ENCODE measurements around the gene SLC12A3.
A peak's percentile ranks its signal among the peaks of the same experiment; 100 is the strongest.
"Not testable (repeated sequence)": the region's sequence is repeated elsewhere in the genome, so short reads cannot be mapped to it uniquely, and the experiment has no call there.

Gene SLC12A3

GRCh38 chr16:56848029-56848936 is 16.7 kb upstream of the SLC12A3 start:
- DNase-seq = no peak

- DNase-seq = no peak
These were observed 15.9 kb upstream of the SLC12A3 start for GRCh38 chr16:56848955-56849689.

DNA sequence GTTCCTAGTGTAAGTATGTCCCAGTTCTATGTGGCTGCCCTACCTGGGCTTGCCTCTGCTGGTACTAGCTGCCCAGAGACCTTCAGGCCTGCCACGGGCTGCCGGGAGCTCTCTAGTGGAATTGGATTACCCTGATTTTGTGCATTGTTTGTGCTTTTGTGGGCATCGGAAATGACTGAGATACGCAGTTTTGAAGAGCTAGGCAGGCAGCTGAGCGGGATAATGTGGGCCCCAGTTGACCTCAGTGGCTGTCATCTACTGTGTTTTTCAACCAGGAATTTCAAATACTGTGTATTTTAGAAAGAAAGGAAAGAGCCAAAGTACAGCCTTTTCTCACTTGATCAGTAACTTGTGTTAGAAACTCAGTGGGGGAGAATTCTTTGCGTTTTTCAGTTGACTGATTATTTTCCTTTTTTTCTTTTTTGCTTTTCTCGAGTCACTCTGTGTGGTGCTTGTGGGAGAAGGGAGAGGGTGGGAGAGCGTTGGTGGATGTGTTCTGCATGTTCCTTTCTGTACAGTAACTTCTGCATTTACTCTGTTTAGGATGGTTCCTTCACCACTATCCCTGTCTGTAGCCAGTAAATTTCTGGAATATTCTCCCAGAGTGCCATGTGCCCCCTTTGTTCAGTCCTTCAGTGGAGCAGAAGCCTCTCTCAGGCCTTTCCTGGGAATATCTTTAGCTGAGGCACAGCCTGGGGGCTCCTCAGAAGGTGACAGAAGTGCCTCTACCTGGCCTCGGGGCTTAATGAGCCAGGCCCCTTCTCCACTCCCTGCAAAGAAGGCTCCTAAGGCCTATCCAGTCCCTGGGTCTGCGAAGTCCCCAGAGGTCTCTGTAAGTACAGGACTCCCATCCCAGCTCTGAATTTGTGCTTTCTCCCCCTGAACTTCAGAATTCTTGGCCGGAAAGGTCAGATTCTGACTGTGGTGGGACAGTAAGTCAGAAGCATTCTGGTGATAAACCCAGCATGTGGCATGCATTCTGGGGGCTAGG is 15.0 kb upstream of the SLC12A3 start:
- DNase-seq = peak in 1 of 2 donors; percentile 16

- no peak for DNase-seq
These were observed 13.2 kb upstream of the SLC12A3 start for GRCh38 chr16:56851671-56852400.

GRCh38 chr16:56852401-56852730 is 12.6 kb upstream of the SLC12A3 start:
- no peak for DNase-seq

DNA sequence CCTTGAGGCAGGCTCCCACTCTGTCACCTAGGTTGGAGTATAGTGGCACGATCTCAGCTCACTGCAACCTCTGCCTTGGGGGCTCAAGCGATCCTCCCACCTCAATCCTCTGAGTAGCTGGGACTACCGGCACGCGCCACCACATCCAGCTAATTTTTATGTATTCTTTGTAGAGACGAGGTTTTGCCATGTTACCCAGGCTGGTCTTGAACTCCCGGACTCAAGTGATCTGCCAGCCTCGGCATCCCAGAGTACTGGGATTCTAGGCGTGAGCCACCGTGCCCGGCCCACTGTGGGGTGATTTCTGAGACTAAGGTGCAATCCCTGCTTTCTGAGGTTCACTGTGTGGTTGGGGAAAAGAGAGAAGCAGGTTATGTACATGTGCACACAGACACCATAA is 12.0 kb upstream of the SLC12A3 start:
- no peak for DNase-seq

GRCh38 chr16:56855201-56855600 is 9.8 kb upstream of the SLC12A3 start:
- DNase-seq = no peak

DNA sequence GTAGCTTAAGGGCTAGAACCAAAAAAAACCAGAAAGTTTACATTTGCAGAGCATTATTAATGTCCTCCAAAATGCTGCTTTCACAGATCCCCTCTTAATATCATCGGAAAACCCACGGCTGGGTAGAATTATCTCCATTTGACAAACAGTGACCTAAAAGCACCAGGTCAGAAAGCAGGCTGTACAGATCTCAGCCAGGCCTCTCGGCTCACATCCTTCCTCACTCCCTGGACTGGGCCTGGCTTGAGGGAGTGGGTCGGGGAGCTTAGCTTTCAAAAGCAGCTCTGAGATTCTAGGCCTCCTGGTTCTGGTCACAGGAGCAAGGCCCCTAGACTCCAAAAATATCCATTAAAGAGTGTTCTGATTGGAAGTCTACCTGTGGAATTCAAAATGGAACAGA is 9.1 kb upstream of the SLC12A3 start:
- no peak for DNase-seq

GRCh38 chr16:56856876-56857447 is 8.0 kb upstream of the SLC12A3 start:
- DNase-seq = no peak

DNA sequence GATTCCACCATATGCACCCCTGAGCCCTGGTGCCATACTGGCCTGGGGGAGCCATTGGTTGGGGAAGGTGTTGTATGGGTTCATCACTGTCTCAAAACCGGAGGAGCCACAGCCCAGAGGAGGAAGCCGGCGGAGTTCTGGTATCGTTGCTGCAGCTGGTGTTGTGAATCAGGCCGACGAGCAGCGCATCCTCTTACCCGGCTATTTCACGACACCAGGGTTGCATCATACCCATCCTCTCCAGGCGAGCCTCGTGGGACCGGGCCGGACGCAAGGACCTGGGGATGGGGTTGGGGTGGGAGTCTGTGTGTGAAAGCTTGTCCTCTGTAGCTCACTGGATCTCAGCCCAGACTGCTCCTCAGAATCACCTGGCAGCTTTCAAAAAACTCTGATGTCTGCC is 6.6 kb upstream of the SLC12A3 start:
- DNase-seq = peak; percentile 31 to 51

- DNase-seq = no peak
These were observed 5.4 kb upstream of the SLC12A3 start for GRCh38 chr16:56859636-56860035.

- DNase-seq = peak; percentile 29 to 42
These were observed 4.6 kb upstream of the SLC12A3 start for GRCh38 chr16:56860226-56861020.

GRCh38 chr16:56861092-56861610 is 3.9 kb upstream of the SLC12A3 start:
- no peak for DNase-seq

GRCh38 chr16:56861756-56862155 is 3.3 kb upstream of the SLC12A3 start:
- DNase-seq = no peak

GRCh38 chr16:56862776-56863175 is 2.2 kb upstream of the SLC12A3 start:
- peak in 1 of 2 donors; percentile 13 for DNase-seq

- DNase-seq = no peak
These were observed 521 bp downstream of the SLC12A3 start for GRCh38 chr16:56865394-56866062.

GRCh38 chr16:56866955-56867830 is 2.2 kb downstream of the SLC12A3 start:
- peak; percentile 44 to 84 for DNase-seq

DNA sequence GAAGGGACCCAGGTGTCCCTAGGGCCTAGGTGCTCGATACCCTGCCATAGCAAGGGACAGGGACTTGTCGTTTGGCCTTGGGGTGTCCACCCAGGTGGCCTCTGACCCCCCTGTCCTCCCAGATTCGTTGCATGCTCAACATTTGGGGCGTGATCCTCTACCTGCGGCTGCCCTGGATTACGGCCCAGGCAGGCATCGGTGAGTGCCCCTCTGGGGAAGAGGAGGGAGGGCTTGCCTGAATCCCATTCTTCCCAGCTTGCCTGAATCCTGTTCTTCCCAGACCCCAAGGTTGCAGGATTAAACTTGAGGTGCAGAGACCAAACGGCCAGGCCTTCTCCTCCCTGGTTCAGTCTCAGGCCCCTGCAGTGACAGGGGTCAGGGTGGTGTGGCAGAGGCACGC is 3.2 kb downstream of the SLC12A3 start:
- no peak for DNase-seq

DNA sequence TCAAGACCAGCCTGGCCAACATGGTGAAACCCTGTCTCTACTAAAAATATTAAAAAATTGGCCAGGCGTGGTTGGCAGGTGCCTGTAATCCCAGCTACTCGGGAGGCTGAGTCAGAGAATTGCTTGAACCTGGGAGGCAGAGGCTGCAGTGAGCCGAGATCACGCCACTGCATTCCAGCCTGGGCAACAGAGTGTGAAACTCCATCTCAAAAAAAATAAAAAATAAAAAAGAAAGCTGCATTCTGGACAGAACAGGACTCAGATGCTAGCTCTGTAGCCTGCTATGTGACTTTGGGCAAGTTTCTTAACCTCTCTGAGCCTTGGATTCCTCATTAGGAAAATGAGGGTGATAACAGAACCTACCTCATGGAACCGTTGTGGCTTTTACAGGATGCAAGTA is 3.8 kb downstream of the SLC12A3 start:
- DNase-seq = not testable (repeated sequence)
